Liver (tissue), 9 donors: ENCODE measurements around the gene ATAD3C. TPM values are rescaled to one million over a fixed set of nuclear protein-coding genes. Genes with fewer than 3 reads are reported as not detected.

Source experiments
- DNase-seq: peaks from one replicate; pipeline ENCODE4 v3.0.0-alpha.2; 2017; ENCODE audit warnings: low spot score
- H3K27ac ChIP-seq, 2 donors: one replicate each; pipeline ENCODE4 v1.7.0; 2013; ENCODE audit warnings: inconsistent platforms in 2 of 2, low read length in 2 of 2, control low read depth in 1 of 2, low read depth in 1 of 2, mild to moderate bottlenecking in 1 of 2
- H3K27me3 ChIP-seq, 4 donors: one replicate each; pipeline versions ENCODE4 v1.6.1 to v1.7.0; 2013; ENCODE audit warnings: low read length in 3 of 4, inconsistent platforms in 1 of 4, mild to moderate bottlenecking in 1 of 4, moderate library complexity in 1 of 4; ENCODE audit not compliant: control insufficient read depth in 4 of 4, insufficient read depth in 4 of 4
- H3K36me3 ChIP-seq, 4 donors: one replicate each; pipeline versions ENCODE4 v1.6.1 to v1.7.0; 2013; ENCODE audit warnings: low read length in 3 of 4, mild to moderate bottlenecking in 3 of 4, low read depth in 1 of 4, moderate library complexity in 1 of 4; ENCODE audit not compliant: control insufficient read depth in 4 of 4, insufficient read depth in 3 of 4
- H3K4me1 ChIP-seq, 4 donors: one replicate each; pipeline versions ENCODE4 v1.6.1 to v1.7.0; 2013; ENCODE audit warnings: low read length in 3 of 4, mild to moderate bottlenecking in 3 of 4, moderate library complexity in 1 of 4; ENCODE audit not compliant: control insufficient read depth in 4 of 4, insufficient read depth in 4 of 4
- H3K4me3 ChIP-seq, 3 donors: one replicate each; pipeline versions ENCODE4 v1.6.1 to v1.7.0; 2013; ENCODE audit warnings: low read length in 3 of 3, control low read depth in 1 of 3, low read depth in 1 of 3, mild to moderate bottlenecking in 1 of 3
- H3K9ac ChIP-seq, 2 donors: one replicate each; pipeline ENCODE4 v1.7.0; 2013; ENCODE audit warnings: low read length in 2 of 2, mild to moderate bottlenecking in 2 of 2, moderate library complexity in 2 of 2, control low read depth in 1 of 2, low read depth in 1 of 2
- H3K9me3 ChIP-seq, 4 donors: one replicate each; pipeline versions ENCODE4 v1.6.1 to v1.7.0; 2013; ENCODE audit warnings: low read length in 3 of 4; ENCODE audit not compliant: control insufficient read depth in 4 of 4
- ATF3 ChIP-seq: IDR thresholded peaks from 2 replicates; pipeline ENCODE4 v1.6.1; 2016; ENCODE audit warnings: antibody characterized with exemption
- CTCF ChIP-seq: fragments of 150-350 bp; IDR thresholded peaks from 2 replicates; pipeline ENCODE4 v1.5.1; 2017; ENCODE audit warnings: improper control_type of control experiment, low read depth, low read length; ENCODE audit not compliant: missing input control
- EGR1 ChIP-seq, 2 donors: IDR thresholded peaks; 2 replicates each; pipeline ENCODE4 v1.6.1; 2016 to 2018; ENCODE audit warnings: antibody characterized with exemption in 2 of 2, low read depth in 2 of 2
- FOXA1 ChIP-seq: IDR thresholded peaks from 2 replicates; pipeline ENCODE4 v1.6.1; 2016; ENCODE audit warnings: antibody characterized with exemption
- FOXA2 ChIP-seq: IDR thresholded peaks from 2 replicates; pipeline ENCODE4 v1.6.1; 2016; ENCODE audit warnings: antibody characterized with exemption
- GABPA ChIP-seq, 2 donors: IDR thresholded peaks in 1 of 2; conservative IDR thresholded peaks in 1 of 2; 2 replicates each; pipeline ENCODE4 v1.6.1; 2016; ENCODE audit warnings: antibody characterized with exemption in 2 of 2, mild to moderate bottlenecking in 1 of 2, moderate library complexity in 1 of 2
- MAX ChIP-seq: IDR thresholded peaks from 2 replicates; pipeline ENCODE4 v1.6.1; 2016; ENCODE audit warnings: antibody characterized with exemption
- NR2F2 ChIP-seq: IDR thresholded peaks from 2 replicates; pipeline ENCODE4 v1.6.1; 2016; ENCODE audit warnings: antibody characterized with exemption
- RAD21 ChIP-seq, 2 donors: IDR thresholded peaks; 2 replicates each; pipeline ENCODE4 v1.6.1; 2016; ENCODE audit warnings: antibody characterized with exemption in 2 of 2, mild to moderate bottlenecking in 2 of 2
- REST ChIP-seq: IDR thresholded peaks from 2 replicates; pipeline ENCODE4 v1.6.1; 2016; ENCODE audit warnings: antibody characterized with exemption, mild to moderate bottlenecking
- RXRA ChIP-seq, 2 donors: IDR thresholded peaks; 2 replicates each; pipeline ENCODE4 v1.6.1; 2017 to 2018; ENCODE audit warnings: antibody characterized with exemption in 2 of 2, mild to moderate bottlenecking in 1 of 2
- TAF1 ChIP-seq: conservative IDR thresholded peaks from 2 replicates; pipeline ENCODE4 v1.6.1; 2016; ENCODE audit warnings: antibody characterized with exemption, mild to moderate bottlenecking
- ZBTB33 ChIP-seq: IDR thresholded peaks from 2 replicates; pipeline ENCODE4 v1.6.1; 2016; ENCODE audit warnings: antibody characterized with exemption
- WGBS: extraction: QIAGEN DNeasy Blood & Tissue Kit; methylation state at CpG from one replicate; pipeline ENCODE4 v1.1.7; 2013; 5-methylcytosine and 5-hydroxymethylcytosine counted together
- polyA plus RNA-seq, 2 donors: library from polyadenylated mRNA; stranded (reverse) in 1 of 2; unstranded in 1 of 2; fragments of 200-250 nt in 1 of 2; fragments of >200 nt in 1 of 2; fragmentation: Nextera tagmentation in 1 of 2; extraction: Ambion mirVana in 1 of 2; gene quantifications; one replicate each; pipeline versions ENCODE4 v1.2.1 to v1.2.3, GENCODE V29; 2013 to 2015
- total RNA-seq, 2 donors: library from RNA; depleted of rRNA; stranded (reverse); fragments of >200 nt; gene quantifications; one replicate each; pipeline ENCODE4 v1.2.3, GENCODE V29; 2014
- donor health status: healthy.
- donor health status: healthy.
- donor health status: healthy.
- donor health status: healthy.
- donor health status: healthy.

The ATAD3C gene
- total and polyA plus RNA-seq, 4 donors: 0.19 to 4.8 (median 0.88) TPM

- Histone ChIP-seq H3K4me3 (no peak overlapping the region), H3K4me1 (peaks cover 43 to 94% (median 76%) of the 10 kb centered on the region in 4 donors), H3K9me3 (no peaks in the 10 kb centered on the region), H3K36me3 (no peaks in the 10 kb centered on the region), H3K27me3 (no peaks in the 10 kb centered on the region), H3K9ac (no peak overlapping the region), H3K27ac (peak overlapping the region; percentile 86 to 87)
- WGBS: 55% methylated on average over 32 of the region's 32 CpGs
- no peak for TF ChIP-seq ATF3
- TF ChIP-seq CTCF: peak; percentile 2
- no peak for TF ChIP-seq TAF1
- no peak for TF ChIP-seq FOXA2
- peak; percentile 11 for TF ChIP-seq NR2F2
- no peak for DNase-seq
These were observed 15.2 kb upstream of the ATAD3C start for GRCh38 chr1:1434131-1434823.

- WGBS: 87% methylated on average over 4 of the region's 4 CpGs
- peaks cover 43 to 90% (median 73%) of the 10 kb centered on the region in 4 donors for H3K4me1 ChIP-seq
- DNase-seq: no peak
- H3K27ac ChIP-seq: peak overlapping the region; percentile 86 to 87
- H3K9ac ChIP-seq: no peak overlapping the region
- no peaks in the 10 kb centered on the region for H3K9me3 ChIP-seq
- H3K4me3 ChIP-seq: no peak overlapping the region
- TF ChIP-seq FOXA1: no peak
- no peak for TF ChIP-seq ZBTB33
- no peak for TF ChIP-seq TAF1
- no peak for TF ChIP-seq GABPA (IDR thresholded peaks at IDR 0.05 in 1 of 2, conservative IDR thresholded peaks at IDR 0.05 in 1 of 2)
- no peaks in the 10 kb centered on the region for H3K27me3 ChIP-seq
- H3K36me3 ChIP-seq: peaks cover 0 to under 1% (median 0%) of the 10 kb centered on the region in 4 donors
These were observed 14.7 kb upstream of the ATAD3C start for GRCh38 chr1:1434824-1435105.

- WGBS: 14% methylated on average over 89 of the region's 89 CpGs
- Histone ChIP-seq H3K9me3 (no peaks in the 10 kb centered on the region), H3K4me3 (peak within 1 kb of the TSS; percentile 74 to 82 (median 75)), H3K9ac (peak within 1 kb of the TSS; percentile 5 to 28), H3K36me3 (peaks cover 0 to 3% (median 0%) of the 10 kb centered on the region in 4 donors), H3K4me1 (peaks cover 40 to 88% (median 68%) of the 10 kb centered on the region in 4 donors), H3K27ac (peak within 1 kb of the TSS; percentile 86 to 87), H3K27me3 (no peaks in the 10 kb centered on the region)
- peak; percentile 78 for DNase-seq
- TF ChIP-seq ATF3 (no peak), REST (no peak), MAX (no peak), RAD21 (IDR thresholded peaks at IDR 0.05) (no peak), TAF1 (no peak), EGR1 (IDR thresholded peaks at IDR 0.05; ENCODE audit: low read depth in 2 of 2) (no peak), FOXA2 (no peak), NR2F2 (no peak), CTCF (no peak), RXRA (IDR thresholded peaks at IDR 0.05) (no peak), FOXA1 (no peak), GABPA (IDR thresholded peaks at IDR 0.05 in 1 of 2, conservative IDR thresholded peaks at IDR 0.05 in 1 of 2) (no peak)
These were observed 14.2 kb upstream of the ATAD3C start, which contains the start of gene VWA1 for GRCh38 chr1:1435106-1435903. Gene VWA1, plus strand, starts transcription at chr1:1435690. Its CDS starts 59 bp downstream, at chr1:1435749.
